Lung (tissue), 12 donors: Measurements from ENCODE around the gene WNT5B. TPM values are rescaled to one million over a fixed set of nuclear protein-coding genes. Genes with fewer than 3 reads are reported as not detected.
A peak's percentile ranks its signal among the peaks of the same experiment; 100 is the strongest.

ENCODE experiments used
- ATAC-seq: fragments of 200-7000 bp; cut with Tn5 transposase; one replicate; pipeline ENCODE4 v1.9.1; 2020; ENCODE audit warnings: moderate number of reproducible peaks; ENCODE audit not compliant: insufficient read depth, low FRiP score
- DNase-seq, 3 donors: peaks; one replicate each; pipeline ENCODE4 v3.0.0-alpha.2; 2013 to 2017
- H3K27ac ChIP-seq, 2 donors: one replicate each; pipeline ENCODE4 v1.5.1; 2013; ENCODE audit warnings: mild to moderate bottlenecking in 2 of 2, moderate library complexity in 2 of 2, control low read depth in 1 of 2, inconsistent platforms in 1 of 2, low read depth in 1 of 2, low read length in 1 of 2
- H3K27me3 ChIP-seq, 3 donors: one replicate each; pipeline ENCODE4 v1.5.1; 2013; ENCODE audit warnings: low read length in 2 of 3; ENCODE audit not compliant: control insufficient read depth in 3 of 3, insufficient read depth in 3 of 3
- H3K36me3 ChIP-seq, 4 donors: one replicate each; pipeline ENCODE4 v1.5.1; 2013; ENCODE audit warnings: low read length in 4 of 4, mild to moderate bottlenecking in 1 of 4, moderate library complexity in 1 of 4; ENCODE audit not compliant: control insufficient read depth in 4 of 4, insufficient read depth in 4 of 4
- H3K4me1 ChIP-seq, 5 donors: one replicate each; pipeline ENCODE4 v1.5.1; 2013; ENCODE audit warnings: low read length in 5 of 5, mild to moderate bottlenecking in 2 of 5, moderate library complexity in 1 of 5; ENCODE audit not compliant: control insufficient read depth in 5 of 5, insufficient read depth in 5 of 5
- H3K4me3 ChIP-seq: one replicate; pipeline ENCODE4 v1.5.1; 2013; ENCODE audit warnings: mild to moderate bottlenecking, control low read depth, moderate library complexity
- H3K9ac ChIP-seq, 2 donors: one replicate each; pipeline ENCODE4 v1.5.1; 2013; ENCODE audit warnings: low read length in 2 of 2, control low read depth in 1 of 2; ENCODE audit not compliant: insufficient read depth in 1 of 2
- H3K9me3 ChIP-seq, 4 donors: one replicate each; pipeline ENCODE4 v1.5.1; 2013; ENCODE audit warnings: low read length in 3 of 4, mild to moderate bottlenecking in 1 of 4, moderate library complexity in 1 of 4; ENCODE audit not compliant: control insufficient read depth in 4 of 4, insufficient read depth in 3 of 4
- WGBS, 2 donors: extraction: QIAGEN DNeasy Blood & Tissue Kit; methylation state at CpG; one replicate each; pipeline ENCODE4 v1.1.7; 2013; 5-methylcytosine and 5-hydroxymethylcytosine counted together
- polyA plus RNA-seq, 2 donors: library from polyadenylated mRNA; stranded (reverse); fragments of 200-250 nt; gene quantifications; one replicate each; pipeline ENCODE4 v1.2.1, GENCODE V29; 2013
- total RNA-seq, 2 donors: library from RNA; depleted of rRNA in 1 of 2; stranded (reverse); fragments of >200 nt in 1 of 2; gene quantifications; one replicate each; pipeline ENCODE4 v1.2.1, GENCODE V29; 2014 to 2021
- TF ChIP-seq, protein P1 (sequence below): IDR thresholded peaks from 2 replicates; pipeline ENCODE4 v1.5.1; 2012; ENCODE audit warnings: mild to moderate bottlenecking; ENCODE audit errors: control extremely low read depth, extremely low read depth
- donor health status: control.
- donor health status: control.
- donor health status: Bipolar disorder and iron deficiency.
- donor health status: healthy.
- donor health status: DM: yes; HTN: yes; CAD: no.

The WNT5B gene
- total and polyA plus RNA-seq, 4 donors, result 2.8 to 12.6 (median 5.7) TPM

GRCh38 chr12:1666685-1667162 is 37.7 kb downstream of the WNT5B start:
- Histone ChIP-seq H3K27ac (peak overlapping the region; percentile 33 to 43), H3K9ac (no peak overlapping the region), H3K4me1 (peaks cover 0 to 9% (median 1%) of the 10 kb centered on the region in 5 donors), H3K36me3 (no peaks in the 10 kb centered on the region), H3K9me3 (no peaks in the 10 kb centered on the region), H3K4me3 (no peak overlapping the region), H3K27me3 (no peaks in the 10 kb centered on the region)
- ATAC-seq (no peak), DNase-seq (no peak)
- WGBS, 2 donors, result 12 to 13% methylated on average over 2 of the region's 2 CpGs
- TF ChIP-seq, protein P1, sequence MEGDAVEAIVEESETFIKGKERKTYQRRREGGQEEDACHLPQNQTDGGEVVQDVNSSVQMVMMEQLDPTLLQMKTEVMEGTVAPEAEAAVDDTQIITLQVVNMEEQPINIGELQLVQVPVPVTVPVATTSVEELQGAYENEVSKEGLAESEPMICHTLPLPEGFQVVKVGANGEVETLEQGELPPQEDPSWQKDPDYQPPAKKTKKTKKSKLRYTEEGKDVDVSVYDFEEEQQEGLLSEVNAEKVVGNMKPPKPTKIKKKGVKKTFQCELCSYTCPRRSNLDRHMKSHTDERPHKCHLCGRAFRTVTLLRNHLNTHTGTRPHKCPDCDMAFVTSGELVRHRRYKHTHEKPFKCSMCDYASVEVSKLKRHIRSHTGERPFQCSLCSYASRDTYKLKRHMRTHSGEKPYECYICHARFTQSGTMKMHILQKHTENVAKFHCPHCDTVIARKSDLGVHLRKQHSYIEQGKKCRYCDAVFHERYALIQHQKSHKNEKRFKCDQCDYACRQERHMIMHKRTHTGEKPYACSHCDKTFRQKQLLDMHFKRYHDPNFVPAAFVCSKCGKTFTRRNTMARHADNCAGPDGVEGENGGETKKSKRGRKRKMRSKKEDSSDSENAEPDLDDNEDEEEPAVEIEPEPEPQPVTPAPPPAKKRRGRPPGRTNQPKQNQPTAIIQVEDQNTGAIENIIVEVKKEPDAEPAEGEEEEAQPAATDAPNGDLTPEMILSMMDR, result no peak

- H3K4me3 ChIP-seq, result no peak overlapping the region
- TF ChIP-seq, protein P1, result no peak
- H3K4me1 ChIP-seq, result peaks cover 0 to 9% (median 1%) of the 10 kb centered on the region in 5 donors
- DNase-seq, result peak; percentile 26 to 46 (median 33)
- H3K9me3 ChIP-seq, result no peaks in the 10 kb centered on the region
- no peaks in the 10 kb centered on the region for H3K27me3 ChIP-seq
- H3K36me3 ChIP-seq, result no peaks in the 10 kb centered on the region
- H3K9ac ChIP-seq, result no peak overlapping the region
- ATAC-seq, result no peak
- 28 to 61% methylated on average over 18 of the region's 18 CpGs for WGBS, 2 donors
- H3K27ac ChIP-seq, result peak overlapping the region in 1 of 2 donors; percentile 78
Observed at GRCh38 chr12:1668833-1669543, 40.0 kb downstream of the WNT5B start.

DNA sequence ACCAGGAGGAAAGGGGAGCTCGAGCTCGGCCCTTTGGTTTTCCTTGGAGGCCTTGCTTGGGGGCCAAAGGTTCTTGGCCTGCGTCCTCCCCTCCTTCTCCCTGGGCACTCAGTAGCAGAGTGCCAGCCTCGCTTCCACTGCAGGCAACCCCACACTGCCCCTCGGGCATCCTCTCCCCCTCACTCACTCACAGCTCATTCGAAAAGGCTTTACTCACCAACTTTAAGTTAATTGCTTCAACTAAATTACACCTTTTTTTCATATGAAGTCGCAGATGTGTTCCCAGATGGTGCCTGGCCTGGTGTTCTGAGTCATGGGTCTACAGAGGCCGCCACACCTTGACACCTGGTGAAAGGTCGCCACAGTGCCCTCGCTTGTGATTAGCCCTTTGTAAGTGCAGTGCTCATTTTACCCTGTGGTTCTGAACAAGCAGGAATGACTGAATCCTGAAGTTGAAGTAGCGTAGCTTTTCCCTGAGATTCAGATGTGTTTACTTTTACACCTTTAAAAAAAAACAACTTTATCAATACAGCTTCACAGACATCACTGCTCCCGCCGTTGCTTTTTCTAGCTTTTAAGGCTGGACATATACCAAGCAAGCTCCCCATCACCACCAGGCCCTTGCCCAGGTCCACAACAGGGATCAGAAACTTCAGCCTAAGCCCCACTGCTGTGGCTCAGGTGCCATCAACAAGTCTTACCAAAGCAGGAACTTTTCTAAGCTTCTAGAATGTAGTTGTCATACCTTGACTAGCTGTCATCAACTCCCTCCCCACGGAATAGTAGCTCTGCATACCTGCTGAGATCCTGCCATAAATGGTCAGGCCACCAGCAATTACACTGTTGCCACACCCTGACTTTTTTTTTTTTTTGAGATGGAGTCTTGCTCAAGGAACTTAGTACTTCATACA is 41.6 kb downstream of the WNT5B start:
- H3K4me1 ChIP-seq, result peaks cover 0 to 9% (median 1%) of the 10 kb centered on the region in 5 donors
- ATAC-seq, result no peak
- WGBS, 2 donors, result 82 to 83% methylated on average over 14 of the region's 14 CpGs
- no peak overlapping the region for H3K9ac ChIP-seq
- no peak overlapping the region for H3K4me3 ChIP-seq
- H3K9me3 ChIP-seq, result no peaks in the 10 kb centered on the region
- no peak overlapping the region for H3K27ac ChIP-seq
- H3K36me3 ChIP-seq, result no peaks in the 10 kb centered on the region
- no peak for DNase-seq
- H3K27me3 ChIP-seq, result no peaks in the 10 kb centered on the region
- TF ChIP-seq, protein P1, result no peak
